Bronchial epithelial cell (primary cell): ENCODE results near the gene ST6GALNAC2. TPM values are rescaled to one million over a fixed set of nuclear protein-coding genes. Genes with fewer than 3 reads are reported as not detected.
A peak's percentile ranks its signal among the peaks of the same experiment; 100 is the strongest.

ENCODE experiments used
- DNase-seq: peaks from one replicate; pipeline ENCODE4 v3.0.0-alpha.2; 2010; ENCODE audit warnings: low read depth
- FAIRE-seq: peaks from 2 replicates; lab custom pipeline; 2011; peaks lifted over from hg19 to GRCh38; lab: Jason Lieb, UNC
- H3K27me3 ChIP-seq: 2 replicates; pipeline ENCODE4 v1.5.1; 2011; ENCODE audit warnings: low read length; ENCODE audit not compliant: control insufficient read depth, insufficient read depth
- H3K36me3 ChIP-seq: 2 replicates; pipeline ENCODE4 v1.5.1; 2011; ENCODE audit warnings: low read length; ENCODE audit not compliant: control insufficient read depth, insufficient read depth
- H3K4me3 ChIP-seq: 2 replicates; pipeline ENCODE4 v1.5.1; 2011; ENCODE audit warnings: mild to moderate bottlenecking, low read depth, low read length, control low read depth
- CTCF ChIP-seq: IDR thresholded peaks from 2 replicates; pipeline ENCODE4 v1.5.1; 2011; ENCODE audit warnings: mild to moderate bottlenecking, moderate library complexity, low read length, control low read depth, inconsistent platforms; ENCODE audit not compliant: insufficient read depth, severe bottlenecking
- total RNA-seq: library from RNA; depleted of rRNA; stranded (reverse); fragments of >200 nt; gene quantifications from 2 replicates; pipeline ENCODE4 v1.2.1, GENCODE V29; 2014

ST6GALNAC2 gene
- total RNA-seq, 1 donor from 2014 or later = 38.4 TPM

- no peaks in the 10 kb centered on the region for H3K27me3 ChIP-seq
- peak; percentile 51 for TF ChIP-seq CTCF
- peaks cover 9% of the 10 kb centered on the region for H3K36me3 ChIP-seq
- DNase-seq (peak; percentile 85), FAIRE-seq (no peak)
- peak overlapping the region; percentile 85 for H3K4me3 ChIP-seq
Observed at GRCh38 chr17:76557368-76558197, 28.1 kb downstream of the ST6GALNAC2 start.

- Histone ChIP-seq H3K4me3 (peak overlapping the region; percentile 85), H3K27me3 (no peaks in the 10 kb centered on the region), H3K36me3 (peaks cover 7% of the 10 kb centered on the region)
- no peak for DNase-seq
- no peak for FAIRE-seq
- TF ChIP-seq CTCF = no peak
Observed at GRCh38 chr17:76556765-76557367, 28.8 kb downstream of the ST6GALNAC2 start.

GRCh38 chr17:76554131-76554530 is 31.5 kb downstream of the ST6GALNAC2 start:
- DNase-seq (no peak), FAIRE-seq (no peak)
- Histone ChIP-seq H3K36me3 (peaks cover 2% of the 10 kb centered on the region), H3K4me3 (no peak overlapping the region), H3K27me3 (no peaks in the 10 kb centered on the region)
- no peak for TF ChIP-seq CTCF

GRCh38 chr17:76553178-76553908 is 32.3 kb downstream of the ST6GALNAC2 start:
- no peaks in the 10 kb centered on the region for H3K27me3 ChIP-seq

GRCh38 chr17:76551685-76552084 is 34.0 kb downstream of the ST6GALNAC2 start:
- no peak for FAIRE-seq
- no peak for TF ChIP-seq CTCF

More at GRCh38 chr17:76553178-76553908, 32.3 kb downstream of the ST6GALNAC2 start:
- FAIRE-seq (no peak), DNase-seq (no peak)
- TF ChIP-seq CTCF = no peak
- Histone ChIP-seq H3K36me3 (peaks cover 2% of the 10 kb centered on the region), H3K4me3 (no peak overlapping the region)

More at GRCh38 chr17:76551685-76552084, 34.0 kb downstream of the ST6GALNAC2 start:
- H3K4me3 ChIP-seq = no peak overlapping the region
- H3K36me3 ChIP-seq = peaks cover 2% of the 10 kb centered on the region
- no peaks in the 10 kb centered on the region for H3K27me3 ChIP-seq
- no peak for DNase-seq
